Measurements from ENCODE around the gene SEMA4F.

SEMA4F gene

GRCh38 chr2:74728842-74729241, 74.8 kb downstream of the SEMA4F start:
- no peak for DNase-seq (ENCODE audit: low read depth, low spot score)
- ChIA-PET CTCF (interaction anchor here (0.7 to 5.2 kb wide), 2 partner anchors 10 to 13 kb away, joined by 3 to 35 read pairs; no protein-coding TSS in a partner anchor), POLR2A (no interaction called here)
- TF ChIP-seq CTCF (IDR thresholded peaks at IDR 0.05; ENCODE audit: insufficient read depth, low read length, missing control alignments) = no peak
- no peak overlapping the region for H3K4me3 ChIP-seq (ENCODE audit: low read depth, low read length)

- no peak overlapping the region for H3K4me3 ChIP-seq (ENCODE audit: low read depth, low read length)
- ChIA-PET POLR2A (no interaction called here), CTCF (interaction anchor here (1.0 to 2.6 kb wide), 3 partner anchors 9 to 146 kb away, joined by 3 to 14 read pairs (median 8); no protein-coding TSS in a partner anchor)
- DNase-seq (ENCODE audit: low read depth, low spot score) = no peak
- TF ChIP-seq CTCF (IDR thresholded peaks at IDR 0.05; ENCODE audit: insufficient read depth, low read length, missing control alignments) = no peak
Measured at GRCh38 chr2:74730530-74730929, 76.5 kb downstream of the SEMA4F start.

Data from AG04449 (cell line).